A549 treated with ZK216348 at 1 μM for 4 hours (cell line): ENCODE data around the gene FBLN5. TPM values are rescaled to one million over a fixed set of nuclear protein-coding genes. Genes with fewer than 3 reads are reported as not detected.

Source experiments
- total RNA-seq: library from RNA; stranded (reverse); fragments of 200-300 nt; extraction: Qiagen RNA extraction; gene quantifications from 5 replicates; pipeline ENCODE4 v1.2.3, GENCODE V29; 2022; ENCODE audit warnings: low read depth

Gene FBLN5
- 2.8 to 4.5 TPM (median 3.7 TPM) in 5 replicates for total RNA-seq

GRCh38 chr14:91947475-91948184 is at the start of gene FBLN5:
TSS of gene FBLN5 (minus strand) at chr14:91947694. CDS start at chr14:91947229, 465 bp downstream.

GRCh38 chr14:91867316-91867988 is 80.0 kb downstream of the FBLN5 start, which contains the start of gene TC2N:
TSS of gene TC2N (minus strand) at chr14:91867536. CDS start at chr14:91813769, 53,767 bp downstream.

Other genes starting within 250 kb of the FBLN5 start
- not detected in 5 replicates for gene CATSPERB, start 215.6 kb downstream of the FBLN5 start, total RNA-seq
- 0.51 to 0.85 TPM (median 0.84 TPM) in 5 replicates for gene TC2N, start 80.2 kb downstream of the FBLN5 start, total RNA-seq
- gene TRIP11, start 92.4 kb upstream of the FBLN5 start, total RNA-seq = 4.2 to 11.6 TPM (median 10.8 TPM) in 5 replicates
- 22.3 to 45.5 TPM (median 25.9 TPM) in 5 replicates for gene ATXN3, start 158.9 kb upstream of the FBLN5 start, total RNA-seq
- 311 to 394 TPM (median 340 TPM) in 5 replicates for gene NDUFB1, start 174.0 kb upstream of the FBLN5 start, total RNA-seq
- gene CPSF2, start 174.3 kb upstream of the FBLN5 start, total RNA-seq = 31.4 to 41.6 TPM (median 39.7 TPM) in 5 replicates